ENCODE results near the gene TM9SF3.

GRCh38 chr10:96608805-96609204, 22.0 kb upstream of the TM9SF3 start:
- TF ChIP-seq CTCF (IDR thresholded peaks at IDR 0.05) (no peak), POLR2AphosphoS5 (IDR thresholded peaks at IDR 0.05) (no peak), EP300 (IDR thresholded peaks at IDR 0.05) (no peak)

Data from suprapubic skin (tissue), 4 donors.